NCI-H446 (cell line): ENCODE data around the gene SMIM10.
"Not testable (repeated sequence)": the region's sequence is repeated elsewhere in the genome, so short reads cannot be mapped to it uniquely, and the experiment has no call there.

ENCODE experiments used
- DNase-seq, 2 experiments: peaks; one replicate each; lab custom pipeline; 2025; lab: John Stamatoyannopoulos, UW

Gene SMIM10

DNA sequence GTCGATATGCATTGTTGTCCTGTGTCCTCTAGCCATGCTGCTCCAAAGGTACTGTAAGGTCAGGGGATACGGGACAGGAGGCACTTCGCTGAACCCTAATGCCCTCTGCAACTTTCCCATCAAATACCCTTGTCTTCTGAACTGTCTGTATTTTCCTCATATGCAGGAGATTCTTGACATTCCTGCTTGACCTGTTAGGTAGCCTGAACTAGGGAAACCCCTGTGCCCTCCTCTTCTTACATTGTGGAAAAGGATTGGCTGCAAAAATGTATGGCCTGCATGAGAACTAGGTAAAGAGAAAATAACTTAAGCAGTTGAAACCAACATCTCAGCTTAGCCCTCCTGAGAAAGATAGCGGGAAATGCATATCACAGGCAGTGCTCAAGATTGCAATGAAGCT lies 20.1 kb downstream of the SMIM10 start:
- no peak for DNase-seq

DNA sequence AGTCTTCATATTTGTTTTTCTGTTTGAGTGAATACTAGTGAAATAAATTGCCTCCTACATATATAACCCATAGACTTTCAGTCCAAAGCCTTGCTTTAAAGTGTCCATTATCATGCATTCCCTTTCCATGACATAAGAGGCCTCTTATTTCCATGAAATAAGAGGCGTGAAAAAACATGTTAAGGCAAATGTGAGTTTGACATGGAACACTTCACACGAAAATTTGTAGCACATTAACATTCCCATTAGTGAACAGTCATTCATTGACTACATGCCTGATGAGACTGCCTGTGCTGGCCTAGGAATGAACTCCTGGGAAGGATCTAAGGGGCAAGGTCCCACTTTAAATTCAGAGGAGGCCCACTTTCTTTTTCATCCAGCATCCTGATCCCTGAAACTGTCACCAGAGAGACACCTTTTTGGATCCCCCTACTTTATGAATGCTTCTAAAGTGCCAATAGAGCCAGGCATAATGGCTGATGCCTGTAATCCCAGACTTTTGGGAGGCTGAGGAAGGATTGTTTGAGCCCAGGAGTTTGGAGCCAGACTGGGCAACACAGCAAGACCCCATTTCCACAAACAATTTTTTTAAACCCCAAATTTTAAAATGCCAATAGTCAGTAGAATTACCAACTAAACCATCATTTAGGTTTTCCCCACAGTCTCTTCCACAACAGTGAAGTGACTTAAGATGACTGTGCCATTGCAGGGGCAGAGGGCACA lies 24.9 kb downstream of the SMIM10 start:
- DNase-seq = no peak

DNA sequence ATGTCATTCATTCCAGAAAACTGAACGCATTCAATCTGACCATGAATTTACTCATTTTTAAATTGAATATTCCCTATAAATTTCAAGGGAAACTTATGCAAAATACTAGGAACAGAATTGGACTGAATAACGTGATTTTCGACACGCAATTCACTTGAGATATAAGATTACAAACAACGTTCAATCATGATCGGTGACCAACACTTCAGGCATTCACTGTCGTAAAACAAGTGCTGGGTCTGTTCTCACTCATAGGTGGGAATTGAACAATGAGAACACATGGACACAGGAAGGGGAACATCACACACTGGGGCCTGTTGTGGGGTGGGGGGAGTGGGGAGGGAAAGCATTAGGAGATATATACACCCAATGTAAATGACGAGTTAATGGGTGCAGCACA lies 29.1 kb downstream of the SMIM10 start:
- not testable (repeated sequence) for DNase-seq

DNA sequence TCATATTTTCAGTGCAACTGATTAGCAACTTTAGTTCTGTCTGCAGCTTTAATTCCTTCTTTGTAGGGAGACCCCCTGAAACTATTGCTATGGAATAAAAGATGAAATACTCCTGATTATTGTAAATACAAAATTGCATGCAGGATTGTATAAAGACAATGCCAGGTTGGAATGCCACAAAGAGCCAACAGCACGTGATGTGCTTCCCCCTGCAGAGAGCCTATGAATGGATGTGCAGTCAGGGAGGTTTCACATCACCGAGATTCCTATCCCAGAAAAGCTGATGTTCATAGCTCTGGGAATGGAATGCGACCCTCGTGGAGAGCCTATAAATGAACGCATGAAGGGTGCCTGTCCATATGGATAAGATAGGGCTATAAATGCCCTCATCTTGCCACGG lies 33.0 kb downstream of the SMIM10 start:
- DNase-seq = not testable (repeated sequence)

DNA sequence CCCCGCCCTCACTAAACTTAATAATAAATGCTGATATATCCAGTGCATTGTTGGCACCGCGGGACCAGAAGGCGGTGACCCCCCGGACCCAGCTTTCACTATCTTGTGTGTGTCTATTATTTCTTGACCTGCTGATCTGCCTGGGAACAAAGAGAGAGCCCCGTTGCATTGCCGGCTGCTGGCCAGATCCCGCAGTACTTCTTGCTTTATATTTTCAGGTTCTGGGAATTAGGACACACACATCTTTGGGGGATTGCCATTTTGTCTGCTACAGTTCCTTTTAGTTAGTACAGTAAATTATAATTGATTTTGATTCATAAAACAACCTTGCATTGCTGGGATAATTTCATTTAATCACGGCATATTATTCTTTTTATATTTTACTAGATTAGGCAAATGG lies 33.7 kb downstream of the SMIM10 start:
- no peak for DNase-seq

DNA sequence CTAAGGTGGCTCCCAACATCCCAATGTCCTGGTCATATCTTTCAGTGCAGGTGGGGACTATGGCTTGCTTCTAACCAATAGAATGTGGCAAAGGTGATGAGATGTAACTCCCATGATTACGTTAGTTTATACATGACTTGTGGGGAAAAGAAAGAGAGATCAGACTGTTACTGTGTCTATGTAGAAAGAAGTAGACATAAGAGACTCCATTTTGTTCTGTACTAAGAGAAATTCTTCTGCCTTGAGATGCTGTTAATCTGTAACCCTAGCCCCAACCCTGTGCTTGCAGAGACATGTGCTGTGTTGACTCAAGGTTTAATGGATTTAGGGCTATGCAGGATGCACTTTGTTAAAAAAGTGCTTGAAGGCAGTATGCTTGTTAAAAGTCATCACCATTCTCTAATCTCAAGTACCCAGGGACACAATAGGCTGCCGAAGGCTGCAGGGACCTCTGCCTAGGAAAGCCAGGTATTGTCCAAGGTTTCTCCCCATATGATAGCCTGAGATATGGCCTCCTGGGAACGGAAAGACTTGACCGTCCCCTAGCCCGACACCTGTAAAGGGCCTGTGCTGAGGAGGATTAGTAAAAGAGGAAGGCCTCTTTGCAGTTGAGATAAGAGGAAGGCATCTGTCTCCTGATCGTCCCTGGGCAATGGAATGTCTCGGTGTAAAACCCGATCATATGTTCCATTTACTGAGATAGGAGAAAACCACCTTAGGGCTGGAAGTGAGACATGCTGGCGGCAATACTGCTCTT lies 39.6 kb downstream of the SMIM10 start:
- not testable (repeated sequence) for DNase-seq

DNA sequence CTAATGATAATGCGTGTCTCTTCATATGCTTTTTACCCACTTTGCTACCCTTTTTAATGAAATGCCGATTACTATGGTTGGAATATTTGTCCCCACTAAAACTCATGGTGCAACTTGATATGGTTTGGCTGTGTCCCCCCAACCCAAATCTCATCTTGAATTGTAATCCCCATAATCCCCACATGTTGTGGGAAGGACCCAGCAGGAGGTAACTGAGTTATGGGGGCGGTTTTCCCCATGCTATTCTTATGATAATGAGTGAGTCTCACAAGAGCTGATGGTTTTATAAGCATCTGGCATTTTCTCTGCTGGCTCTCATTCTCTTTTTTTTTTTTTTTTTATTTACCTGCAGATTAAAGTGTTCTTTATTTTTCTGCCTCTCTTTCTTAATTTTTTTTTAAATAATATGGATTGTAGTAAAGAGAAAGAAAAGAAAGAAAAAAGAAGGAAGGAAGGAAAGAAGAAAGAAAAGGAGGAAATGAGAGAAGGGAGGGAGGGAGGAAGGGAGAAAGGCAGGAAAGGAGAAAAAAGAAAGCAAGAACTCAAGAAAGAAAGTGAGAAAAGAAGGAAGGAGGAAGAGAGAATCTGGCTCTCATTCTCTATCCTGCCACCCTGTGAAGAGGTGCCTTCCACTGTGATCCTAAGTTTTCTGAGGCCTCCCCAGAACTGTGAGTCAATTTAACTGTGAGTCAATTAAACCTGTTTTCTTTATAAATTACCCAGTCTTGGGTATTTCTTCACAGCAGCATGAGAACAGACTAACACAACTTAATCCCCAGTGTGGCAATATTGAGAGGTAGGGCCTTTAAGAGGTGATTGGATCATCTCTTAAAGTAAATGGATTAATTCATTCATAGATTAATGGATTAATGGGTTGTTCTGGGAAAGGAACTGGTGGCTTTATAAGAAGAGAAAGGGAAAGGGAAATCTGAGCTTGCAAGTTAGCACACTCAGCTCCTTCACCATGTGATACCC lies 50.6 kb downstream of the SMIM10 start:
- DNase-seq = not testable (repeated sequence)
